AG09319 (cell line): ENCODE data around the gene MAP3K19.
"Not testable (repeated sequence)": the region's sequence is repeated elsewhere in the genome, so short reads cannot be mapped to it uniquely, and the experiment has no call there.

Experiments
- DNase-seq: peaks from one replicate; pipeline ENCODE4 v3.0.0-alpha.2; 2010; ENCODE audit warnings: low read depth; ENCODE audit errors: extremely low read depth
- TF ChIP-seq, protein P1 (sequence below): IDR thresholded peaks from 2 replicates; pipeline ENCODE4 v1.5.1; 2011; ENCODE audit warnings: low read depth, mild to moderate bottlenecking, inconsistent platforms, low read length, moderate library complexity

The MAP3K19 gene

GRCh38 chr2:135047300-135047699 lies at the start of gene MAP3K19:
TSS of gene MAP3K19 (minus strand) at chr2:135047447. CDS start at chr2:135024647, 22,800 bp downstream.
- TF ChIP-seq, protein P1, sequence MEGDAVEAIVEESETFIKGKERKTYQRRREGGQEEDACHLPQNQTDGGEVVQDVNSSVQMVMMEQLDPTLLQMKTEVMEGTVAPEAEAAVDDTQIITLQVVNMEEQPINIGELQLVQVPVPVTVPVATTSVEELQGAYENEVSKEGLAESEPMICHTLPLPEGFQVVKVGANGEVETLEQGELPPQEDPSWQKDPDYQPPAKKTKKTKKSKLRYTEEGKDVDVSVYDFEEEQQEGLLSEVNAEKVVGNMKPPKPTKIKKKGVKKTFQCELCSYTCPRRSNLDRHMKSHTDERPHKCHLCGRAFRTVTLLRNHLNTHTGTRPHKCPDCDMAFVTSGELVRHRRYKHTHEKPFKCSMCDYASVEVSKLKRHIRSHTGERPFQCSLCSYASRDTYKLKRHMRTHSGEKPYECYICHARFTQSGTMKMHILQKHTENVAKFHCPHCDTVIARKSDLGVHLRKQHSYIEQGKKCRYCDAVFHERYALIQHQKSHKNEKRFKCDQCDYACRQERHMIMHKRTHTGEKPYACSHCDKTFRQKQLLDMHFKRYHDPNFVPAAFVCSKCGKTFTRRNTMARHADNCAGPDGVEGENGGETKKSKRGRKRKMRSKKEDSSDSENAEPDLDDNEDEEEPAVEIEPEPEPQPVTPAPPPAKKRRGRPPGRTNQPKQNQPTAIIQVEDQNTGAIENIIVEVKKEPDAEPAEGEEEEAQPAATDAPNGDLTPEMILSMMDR: no peak
- no peak for DNase-seq

DNA sequence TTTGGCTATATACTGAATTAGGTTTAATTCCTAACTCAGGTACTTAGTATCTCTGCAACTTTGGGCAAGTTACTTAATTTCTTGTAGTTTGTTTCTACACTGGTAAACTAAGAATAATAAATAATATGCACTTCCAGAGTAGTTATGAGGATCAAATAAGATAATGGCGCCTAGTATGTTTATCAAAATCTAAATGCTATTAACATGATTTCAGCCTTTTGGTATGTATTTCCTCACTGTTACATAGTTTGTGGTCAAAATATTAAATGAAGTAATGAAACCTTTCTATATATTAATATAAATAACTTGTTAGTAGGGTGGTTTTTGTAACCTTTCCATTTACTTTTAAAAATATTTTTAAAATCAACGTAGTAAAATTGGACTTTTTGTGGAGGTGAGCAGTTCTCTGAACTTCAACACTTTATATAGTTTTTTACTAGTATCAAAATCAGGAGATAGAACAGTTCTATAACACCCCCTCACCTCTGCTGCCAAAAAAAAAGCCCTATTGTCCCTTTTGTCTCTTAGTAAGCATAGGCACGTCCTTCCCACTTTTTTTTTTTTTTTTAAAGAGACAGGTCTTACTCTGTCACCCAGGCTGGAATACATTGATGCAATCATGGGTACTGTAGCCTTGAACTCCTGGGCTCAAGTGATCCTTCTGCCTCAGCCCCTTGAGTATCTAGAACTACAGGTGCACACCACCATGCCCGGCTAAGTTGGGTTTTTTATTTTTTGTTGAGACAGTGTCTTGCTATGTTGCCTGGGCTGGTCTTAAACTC lies 49.6 kb upstream of the MAP3K19 start:
- TF ChIP-seq, protein P1: no peak
- DNase-seq: no peak

DNA sequence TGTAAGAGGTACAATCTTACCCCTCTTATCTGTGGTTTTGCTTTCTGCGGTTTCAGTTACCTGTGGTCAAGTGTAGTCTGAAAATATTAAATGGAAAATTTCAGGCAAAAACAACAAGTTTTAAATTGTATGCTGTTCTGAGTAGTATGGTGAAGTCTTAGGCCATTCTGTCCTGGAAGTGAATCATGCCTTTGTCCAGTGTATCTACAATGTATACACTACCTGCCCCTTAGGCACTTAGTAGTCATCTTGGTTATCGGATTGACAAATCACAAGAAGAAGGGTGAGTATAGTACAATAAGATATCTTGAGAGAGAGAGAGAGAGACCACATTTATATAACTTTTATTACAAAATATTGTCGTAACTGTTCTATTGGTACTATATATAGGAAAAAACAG lies 48.3 kb upstream of the MAP3K19 start:
- TF ChIP-seq, protein P1: no peak
- DNase-seq: no peak

GRCh38 chr2:135094508-135094907 lies 47.3 kb upstream of the MAP3K19 start:
- no peak for DNase-seq
- TF ChIP-seq, protein P1: no peak

DNA sequence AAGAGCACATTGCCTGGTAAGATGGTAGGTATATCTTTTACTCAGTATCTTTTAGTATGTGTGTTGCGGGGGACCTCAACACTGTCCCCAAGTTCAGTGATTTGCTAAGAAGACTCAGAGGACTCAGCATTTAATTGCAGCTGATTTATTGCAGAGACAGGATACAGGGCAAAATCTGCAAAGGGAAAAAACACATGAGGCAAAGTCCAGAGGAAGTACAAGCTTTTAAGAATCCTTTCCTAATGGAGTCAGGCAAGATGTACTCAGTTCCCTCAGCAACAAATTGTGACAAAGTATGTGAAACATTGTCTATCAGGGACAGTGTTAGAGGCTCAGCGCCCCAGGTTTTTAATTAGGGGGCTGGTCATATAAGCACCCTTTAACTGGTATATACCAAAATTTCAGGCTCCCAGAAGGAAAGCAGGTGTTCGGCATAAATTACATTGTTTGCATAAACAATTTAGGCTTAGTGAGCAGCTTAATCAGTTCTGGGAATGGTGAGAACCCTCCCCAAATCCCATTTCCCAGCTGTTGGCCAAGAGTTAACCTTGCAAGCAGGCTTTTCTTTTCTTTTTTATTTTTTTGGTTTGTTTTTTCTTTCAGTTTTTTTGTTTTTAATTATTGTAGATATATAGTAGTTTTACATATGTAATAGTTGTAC lies 46.6 kb upstream of the MAP3K19 start:
- TF ChIP-seq, protein P1: no peak

GRCh38 chr2:135093193-135093592 lies 45.9 kb upstream of the MAP3K19 start:
- no peak for DNase-seq
- TF ChIP-seq, protein P1: no peak

More for the DNA sequence above, 46.6 kb upstream of the MAP3K19 start:
- no peak for DNase-seq

DNA sequence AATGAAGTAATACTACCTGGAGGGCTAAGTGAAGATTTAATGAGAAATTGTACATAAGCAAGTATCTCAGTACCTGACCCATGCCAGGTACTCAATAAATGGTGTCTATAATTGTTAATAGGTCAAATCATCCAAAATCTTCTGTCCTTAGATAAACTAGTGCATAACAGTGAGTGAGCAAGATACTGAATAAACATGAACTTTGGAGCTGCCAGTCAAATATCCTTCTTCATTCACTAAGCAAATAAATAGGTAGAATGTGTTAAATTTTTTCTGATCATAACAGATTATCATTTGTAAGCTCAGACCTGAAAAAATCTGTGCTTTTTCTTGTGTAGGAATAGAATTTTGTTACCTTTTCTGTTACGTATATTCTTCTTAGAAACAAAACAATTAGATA lies 44.4 kb upstream of the MAP3K19 start:
- DNase-seq: no peak
- TF ChIP-seq, protein P1: no peak

DNA sequence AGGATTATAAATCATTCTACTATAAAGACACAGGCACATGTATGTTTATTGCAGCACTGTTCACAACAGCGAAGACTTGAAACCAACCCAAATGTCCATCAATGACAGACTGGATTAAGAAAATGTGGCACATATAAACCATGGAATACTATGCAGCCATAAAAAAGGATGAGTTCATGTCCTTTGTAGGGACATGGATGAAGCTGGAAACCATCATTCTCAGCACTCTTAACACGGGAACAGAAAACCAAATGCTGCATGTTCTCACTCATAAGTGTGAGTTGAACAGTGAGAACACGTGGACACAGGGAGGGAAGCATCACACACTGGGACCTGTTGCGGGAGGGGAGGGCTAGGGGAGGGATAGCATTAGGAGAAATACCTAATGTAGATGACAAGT lies 42.4 kb upstream of the MAP3K19 start:
- DNase-seq: not testable (repeated sequence)
